GM12892 (cell line): Measurements from ENCODE around the gene ACY1.

Experiments used
- POLR2AphosphoS5 ChIP-seq: IDR thresholded peaks from 2 replicates; pipeline ENCODE4 v1.6.1; 2011; ENCODE audit warnings: low read depth, low read length, control low read depth
- TAF1 ChIP-seq: IDR thresholded peaks from 2 replicates; pipeline ENCODE4 v1.6.1; 2011; ENCODE audit warnings: low read depth, mild to moderate bottlenecking, control low read depth, low read length, borderline replicate concordance

- 0 out of 2 replicates have a peak, but pooled peaks have one; percentile 34 for TF ChIP-seq POLR2AphosphoS5
- TF ChIP-seq TAF1: no peak
These were observed 8.1 kb upstream of the ACY1 start, which contains the start of gene ABHD14A for GRCh38 chr3:51974963-51975851.
